ENCODE measurements around the gene AMZ2.
"Not testable (repeated sequence)": the region's sequence is repeated elsewhere in the genome, so short reads cannot be mapped to it uniquely, and the experiment has no call there.

The AMZ2 gene

DNA sequence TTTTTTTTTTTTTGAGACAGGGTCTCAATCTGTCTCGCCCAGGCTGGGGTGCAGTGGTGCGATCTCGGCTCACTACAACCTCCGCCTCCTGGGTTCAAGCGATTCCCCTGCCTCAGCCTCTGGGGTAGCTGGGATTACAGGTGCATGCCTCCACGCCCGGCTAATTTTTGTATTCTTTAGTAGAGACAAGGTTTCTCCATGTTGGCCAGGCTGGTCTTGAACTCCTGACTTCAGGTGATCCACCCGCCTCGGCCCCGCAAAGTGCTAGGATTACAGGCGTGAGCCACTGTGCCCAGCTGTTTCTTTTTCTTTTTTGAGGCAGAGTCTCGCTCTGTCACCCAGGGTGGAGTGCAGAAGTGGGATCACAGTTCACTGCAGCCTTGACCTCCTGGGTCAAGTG, 27.1 kb upstream of the AMZ2 start:
- not testable (repeated sequence) for DNase-seq

DNA sequence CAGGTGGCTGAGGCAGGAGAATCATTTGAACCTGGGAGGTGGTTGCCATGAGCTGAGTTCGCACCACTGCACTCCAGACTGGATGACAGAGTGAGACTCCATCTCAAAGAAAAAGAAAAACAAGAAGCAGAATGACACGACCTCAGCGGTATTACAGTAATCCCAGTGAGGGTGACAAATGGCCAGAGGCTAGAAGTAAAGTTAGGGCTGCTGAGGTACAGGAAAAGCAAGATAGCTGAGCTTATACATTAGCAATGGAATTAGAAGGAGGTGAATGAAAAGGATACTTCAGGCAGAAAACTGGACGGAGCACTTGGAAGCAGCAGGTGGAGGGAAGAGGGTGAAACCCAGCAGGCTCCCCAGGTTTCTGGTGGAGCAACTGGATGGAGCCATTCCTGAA, 26.1 kb upstream of the AMZ2 start:
- DNase-seq = no peak

- DNase-seq = no peak
Measured at GRCh38 chr17:68222606-68223005, 25.2 kb upstream of the AMZ2 start.

DNA sequence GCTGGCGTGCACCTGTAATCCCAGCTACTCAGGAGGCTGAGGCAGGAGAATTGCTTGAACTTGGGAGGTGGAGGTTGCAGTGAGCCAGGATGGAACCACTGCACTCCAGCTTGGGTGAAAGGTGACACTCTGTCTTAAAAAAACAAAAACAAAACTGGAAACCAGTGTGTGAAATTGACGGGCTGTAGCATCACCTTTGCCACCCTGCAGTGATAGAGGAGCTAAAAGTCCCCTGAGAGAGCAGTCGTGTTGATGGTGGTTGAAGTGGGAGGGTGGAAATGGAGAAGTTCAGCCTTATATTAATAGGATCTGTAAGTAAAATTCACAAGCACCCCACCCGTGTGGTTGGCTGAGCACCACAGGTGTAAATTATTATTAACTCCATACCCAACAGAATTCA, 22.8 kb upstream of the AMZ2 start:
- DNase-seq = not testable (repeated sequence)

GRCh38 chr17:68228039-68228680, 19.7 kb upstream of the AMZ2 start:
- not testable (repeated sequence) for DNase-seq

DNA sequence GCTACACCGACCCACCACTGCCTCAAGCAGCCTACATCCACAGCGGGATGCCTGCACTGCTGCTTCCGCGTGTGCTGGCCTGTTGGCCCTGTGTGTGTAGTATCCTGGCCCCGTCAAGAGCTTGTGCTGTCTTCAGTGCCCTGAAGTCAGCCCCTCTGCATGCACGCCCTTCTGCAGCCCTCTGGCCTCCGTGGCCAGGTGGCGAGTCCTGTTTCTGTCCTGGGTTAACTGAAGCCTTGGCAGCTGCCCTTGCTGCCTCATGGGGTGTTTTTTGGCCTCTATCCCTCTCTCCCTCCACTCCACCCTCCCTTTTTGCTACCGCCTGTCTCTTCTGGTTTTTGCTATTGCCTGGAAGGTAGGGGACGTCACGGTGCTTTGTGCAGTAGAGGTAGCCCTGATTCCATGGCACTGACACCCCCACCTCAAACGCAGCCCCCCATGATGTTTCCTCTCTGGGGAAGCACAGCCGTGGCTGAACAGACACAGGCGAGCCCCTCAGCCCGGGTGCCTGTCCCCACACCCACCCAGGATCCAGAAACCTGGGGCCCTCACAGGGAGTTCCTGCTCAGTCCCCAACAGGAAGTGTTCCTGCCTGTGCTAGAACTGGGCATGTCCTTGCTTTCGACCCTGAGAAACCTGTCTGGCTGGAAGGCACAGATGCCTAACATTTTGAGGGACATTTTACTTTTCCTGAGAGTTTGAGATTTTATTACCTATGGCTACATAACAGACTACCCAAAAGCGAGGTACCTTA, 18.8 kb upstream of the AMZ2 start:
- DNase-seq = no peak

DNA sequence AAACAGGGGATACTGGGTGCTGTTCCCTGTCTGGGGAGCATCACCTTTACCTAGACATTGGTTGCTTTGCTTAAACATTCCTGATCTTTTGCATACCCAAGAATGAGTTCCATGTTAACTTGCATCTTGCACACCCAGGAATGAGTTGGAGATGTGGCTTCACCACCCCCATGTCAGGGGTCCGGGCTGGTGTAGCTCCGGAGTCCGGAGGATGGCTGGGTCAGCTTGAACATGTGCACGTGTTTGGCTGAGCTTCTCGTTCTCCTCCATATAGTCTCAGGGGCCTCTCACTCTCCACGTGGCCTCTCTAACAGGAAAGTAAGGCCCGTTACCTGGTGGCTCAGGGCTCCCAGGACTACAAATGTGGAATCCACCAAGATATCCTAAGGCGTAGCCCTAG, 18.2 kb upstream of the AMZ2 start:
- DNase-seq = no peak

- DNase-seq = not testable (repeated sequence)
Measured at GRCh38 chr17:68231131-68231530, 16.7 kb upstream of the AMZ2 start.

DNA sequence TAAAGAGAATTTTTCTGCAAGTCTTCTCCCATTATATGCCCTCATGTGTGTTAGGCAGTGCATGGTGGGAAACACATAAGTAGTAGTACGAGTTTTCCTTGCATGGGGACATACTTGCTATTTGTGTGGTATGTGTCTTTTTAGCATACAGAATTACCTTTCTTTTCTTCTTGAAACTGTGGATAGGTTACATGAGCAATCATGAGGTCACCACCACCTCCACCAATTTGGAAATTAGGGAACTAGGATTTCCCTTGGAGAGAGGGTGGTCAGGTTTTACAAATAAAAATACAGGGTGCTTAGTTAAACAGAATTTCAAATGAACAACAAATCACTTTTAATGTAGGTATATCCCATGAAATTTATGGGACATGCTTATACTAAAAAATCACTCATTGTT, 16.3 kb upstream of the AMZ2 start:
- no peak for DNase-seq

DNA sequence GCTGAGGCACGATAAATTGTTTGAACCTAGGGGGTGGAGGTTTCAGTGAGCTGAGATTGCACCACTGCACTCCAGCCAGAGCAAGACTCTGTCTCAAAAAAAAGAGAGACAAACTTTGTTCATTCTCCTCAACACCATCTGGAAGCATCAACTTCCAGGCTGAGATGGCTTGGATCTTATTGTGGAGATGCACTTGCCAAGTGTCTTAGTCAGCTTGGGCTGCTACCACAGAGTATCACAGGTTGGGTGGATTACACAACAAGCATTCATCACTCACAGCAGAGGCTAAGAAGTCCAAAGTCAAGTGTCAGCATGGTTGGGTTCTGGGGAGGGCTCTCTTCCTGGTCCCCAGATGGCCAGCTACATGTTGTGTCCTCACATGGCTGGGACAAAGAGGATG, 15.1 kb upstream of the AMZ2 start:
- DNase-seq = not testable (repeated sequence)

GRCh38 chr17:68234726-68235335, 13.0 kb upstream of the AMZ2 start:
- not testable (repeated sequence) for DNase-seq

GRCh38 chr17:68235336-68235791, 12.5 kb upstream of the AMZ2 start:
- not testable (repeated sequence) for DNase-seq

- DNase-seq = not testable (repeated sequence)
Measured at GRCh38 chr17:68237369-68238163, 10.3 kb upstream of the AMZ2 start.

DNA sequence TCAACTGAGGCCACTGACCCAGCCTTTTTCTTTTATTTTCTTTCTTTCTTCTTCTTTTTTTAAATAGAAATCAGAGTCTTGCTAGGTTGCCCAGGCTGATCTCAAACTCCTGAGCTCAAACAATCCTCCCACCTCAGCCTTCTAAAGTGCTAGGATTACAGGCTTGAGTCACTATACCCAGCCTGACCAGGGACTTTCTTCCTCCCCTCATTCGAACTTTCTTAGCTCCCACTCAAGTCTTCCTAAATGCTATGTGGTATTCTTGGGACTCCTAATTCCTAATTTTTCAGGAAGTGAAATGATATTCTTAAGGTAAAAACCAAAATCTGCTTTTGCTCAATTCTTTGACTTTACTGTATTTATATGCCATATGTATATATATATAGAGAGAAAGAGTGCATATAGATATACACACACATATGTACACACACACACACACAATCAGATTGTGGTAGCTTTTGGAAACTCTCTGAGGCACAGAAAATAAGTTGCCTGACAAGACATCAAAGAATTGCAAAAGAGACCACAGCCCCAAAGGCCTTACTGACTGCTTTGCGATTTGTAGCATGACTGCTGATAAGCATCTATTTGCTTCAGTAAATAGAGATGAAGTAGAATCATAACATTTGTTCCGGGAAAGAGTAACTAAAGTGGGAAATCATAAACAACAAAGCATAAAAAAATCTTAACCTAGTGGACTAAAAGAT, 9.5 kb upstream of the AMZ2 start:
- DNase-seq = no peak

- DNase-seq = no peak
Measured at GRCh38 chr17:68238871-68239253, 9.0 kb upstream of the AMZ2 start.

- no peak for DNase-seq
Measured at GRCh38 chr17:68239632-68240366, 8.0 kb upstream of the AMZ2 start.

DNA sequence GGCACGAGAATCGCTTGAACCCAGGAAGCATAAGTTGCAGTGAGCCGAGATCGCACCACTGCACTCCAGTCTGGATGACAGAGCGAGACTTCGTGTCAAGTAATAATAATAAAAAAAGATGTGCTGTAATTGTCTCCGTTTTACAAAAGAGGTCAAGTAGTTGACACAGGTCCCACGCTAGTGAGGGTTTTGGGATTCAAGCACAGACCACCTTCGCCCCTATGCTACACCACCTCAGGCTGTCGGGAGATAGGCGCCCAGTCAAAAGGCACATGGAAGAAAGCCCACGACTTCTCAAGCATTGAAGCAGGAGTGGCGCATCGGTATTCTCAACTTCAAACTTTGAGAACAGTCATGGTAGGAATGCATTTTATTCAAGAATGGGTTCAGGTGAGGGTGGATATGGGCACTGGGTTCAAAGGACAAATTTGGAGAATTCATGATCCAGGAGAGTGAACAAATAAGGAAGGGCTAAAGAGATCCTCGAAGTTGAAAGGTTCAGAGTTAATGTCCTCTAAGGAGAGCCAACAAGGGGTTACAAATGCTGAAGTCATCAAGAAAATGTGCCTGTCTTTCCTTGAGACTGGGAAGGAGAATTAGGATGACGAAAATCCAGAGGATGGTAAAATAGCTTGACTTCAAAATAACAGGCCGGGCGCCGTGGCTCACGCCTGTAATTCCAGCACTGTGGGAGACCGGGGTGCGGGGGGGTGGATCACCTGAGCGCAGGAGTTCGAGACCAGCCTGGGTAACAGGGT, 1.4 kb upstream of the AMZ2 start:
- DNase-seq = no peak

GRCh38 chr17:68248199-68248825, 469 bp downstream of the AMZ2 start:
- no peak for DNase-seq

DNA sequence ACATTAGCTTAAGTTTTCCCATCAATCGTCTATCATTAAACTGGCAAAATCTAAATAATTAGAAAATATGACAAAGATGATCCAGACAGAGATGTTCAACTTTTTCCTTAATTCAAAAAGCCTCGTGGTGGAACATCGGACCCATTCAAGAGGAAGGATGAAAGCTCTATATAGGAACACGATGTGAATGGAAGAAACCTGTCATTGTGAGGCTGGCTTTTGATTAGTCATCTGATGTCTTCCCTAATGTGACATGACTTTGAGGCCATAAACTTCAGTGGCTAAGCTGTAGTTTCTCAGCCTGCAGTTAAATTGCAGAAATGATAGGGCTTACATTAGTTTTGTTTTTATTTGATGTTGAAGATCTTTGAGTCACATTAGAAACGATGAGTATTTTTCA, 1.0 kb downstream of the AMZ2 start:
- DNase-seq = no peak

DNA sequence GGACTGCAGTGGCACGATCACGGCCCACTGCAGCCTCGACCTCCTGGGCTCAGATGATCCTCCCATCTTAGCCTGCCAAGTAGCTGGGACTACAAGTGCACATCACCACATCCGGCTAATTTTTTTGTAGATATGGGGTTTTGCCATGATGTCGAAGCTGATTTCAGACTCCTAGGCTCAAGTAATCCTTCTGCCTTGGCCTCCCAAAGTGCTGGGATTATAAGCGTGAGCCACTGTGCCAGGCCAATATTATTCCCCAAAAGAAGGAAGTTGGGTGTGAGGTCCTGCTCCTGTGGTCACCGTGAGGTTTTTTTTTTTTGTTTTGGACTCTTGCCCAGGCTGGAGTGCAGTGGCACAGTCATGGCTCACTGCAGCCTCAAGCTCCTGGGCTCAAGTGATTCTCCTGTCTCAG, 1.5 kb downstream of the AMZ2 start:
- DNase-seq = no peak

DNA sequence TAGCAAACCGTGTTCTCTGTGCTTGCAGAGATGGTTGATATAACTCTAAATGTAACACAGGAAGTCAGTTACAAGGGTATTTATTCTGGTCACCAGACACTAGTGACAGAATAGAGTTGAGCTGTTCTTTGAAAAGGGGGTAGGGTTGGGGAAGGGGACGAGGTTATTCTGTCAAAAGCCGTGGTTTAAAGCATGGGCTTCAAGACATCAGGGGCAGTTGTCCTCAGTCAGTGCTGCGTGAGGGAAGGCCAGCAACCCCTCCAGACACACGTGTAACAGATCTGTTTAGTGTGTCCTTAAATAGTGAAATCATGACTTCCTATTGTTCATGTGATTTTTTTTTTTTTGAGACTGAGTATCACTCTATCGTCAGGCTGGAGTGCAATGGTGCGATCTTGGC, 5.6 kb downstream of the AMZ2 start:
- not testable (repeated sequence) for DNase-seq
